ENCODE results near the gene NUDT8. TPM values are rescaled to one million over a fixed set of nuclear protein-coding genes. Genes with fewer than 3 reads are reported as not detected.

The NUDT8 gene
- total and polyA plus RNA-seq, 2 experiments from 2014 or later, result 13.6 to 28.7 TPM

DNA sequence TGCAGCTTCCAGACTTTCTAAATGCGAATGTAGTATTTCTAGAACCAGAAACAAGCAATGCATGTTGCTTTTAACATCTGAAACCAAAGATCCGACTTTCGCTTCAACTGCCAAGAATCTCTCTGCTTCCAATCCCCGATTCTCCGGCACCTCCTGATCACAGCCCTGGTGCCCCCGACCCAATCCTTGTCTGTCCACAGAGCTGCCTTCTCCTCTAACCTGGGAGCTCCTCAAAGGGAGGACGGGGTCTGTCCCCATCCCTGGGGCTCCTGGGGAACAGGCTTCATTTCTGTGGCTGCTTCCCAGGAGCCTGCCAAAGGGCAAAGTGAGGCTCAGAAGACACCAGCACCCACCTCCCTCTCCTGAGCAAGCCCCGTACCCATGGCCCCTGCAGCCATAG lies 44.2 kb upstream of the NUDT8 start:
- Histone ChIP-seq H3K9me2 (replicated peaks; ENCODE audit: insufficient read depth) (no peaks in the 10 kb centered on the region), H3K36me3 (replicated peaks; ENCODE audit: insufficient read depth, low read depth) (no peaks in the 10 kb centered on the region), H3K4me1 (ENCODE audit: insufficient read depth) (peaks cover 11% of the 10 kb centered on the region), H4K20me1 (ENCODE audit: insufficient read depth, poor library complexity, severe bottlenecking) (no peaks in the 10 kb centered on the region), H3K4me3 (no peak overlapping the region), H3K9me3 (ENCODE audit: low read depth) (no peaks in the 10 kb centered on the region), H3K27me3 (no peaks in the 10 kb centered on the region), H3K27ac (no peak overlapping the region), H2AFZ (no peak overlapping the region), H3K4me2 (no peak overlapping the region), H3K79me2 (no peaks in the 10 kb centered on the region)
- no peak for DNase-seq (ENCODE audit: low spot score)
- 72% methylated on average over 8 of the region's 8 CpGs for WGBS (ENCODE audit: low lambda C conversion rate, missing lambda C conversion rate)
- TF ChIP-seq EZH2 (IDR thresholded peaks at IDR 0.05; ENCODE audit: borderline replicate concordance) (no peak), CTCF (IDR thresholded peaks at IDR 0.05; ENCODE audit: poor library complexity) (no peak), EZH2phosphoT487 (IDR thresholded peaks at IDR 0.05; ENCODE audit: low read depth, severe bottlenecking, unreplicated experiment) (no peak)

DNA sequence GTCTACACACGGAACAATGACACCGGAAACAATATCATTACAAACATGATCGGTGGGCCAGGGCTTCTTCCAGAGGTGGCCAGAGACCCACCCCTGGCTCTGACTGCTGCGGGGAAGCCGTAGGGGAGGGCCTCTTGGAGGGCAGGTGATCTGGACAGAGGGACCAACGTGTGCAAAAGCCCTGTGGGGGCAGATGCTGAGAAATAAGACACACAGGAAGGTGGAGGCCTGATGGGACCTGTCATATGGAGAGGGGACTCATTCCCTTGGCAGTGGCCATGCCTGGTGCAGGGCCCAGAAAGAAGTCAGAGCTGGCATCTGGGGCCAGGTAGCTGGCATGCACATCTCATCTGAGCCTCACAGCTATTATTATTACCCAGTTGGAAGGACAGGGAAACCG lies 43.6 kb upstream of the NUDT8 start:
- no peak for DNase-seq (ENCODE audit: low spot score)
- 88% methylated on average over 7 of the region's 7 CpGs for WGBS (ENCODE audit: low lambda C conversion rate, missing lambda C conversion rate)

GRCh38 chr11:67671211-67671520 lies 41.4 kb upstream of the NUDT8 start:
- 78% methylated on average over 8 of the region's 8 CpGs for WGBS (ENCODE audit: low lambda C conversion rate, missing lambda C conversion rate)
- H3K4me1 ChIP-seq (ENCODE audit: insufficient read depth), result peaks cover 11% of the 10 kb centered on the region
- DNase-seq (ENCODE audit: low spot score), result no peak
- TF ChIP-seq EZH2phosphoT487 (IDR thresholded peaks at IDR 0.05; ENCODE audit: low read depth, severe bottlenecking, unreplicated experiment), result no peak
- no peaks in the 10 kb centered on the region for H3K9me2 ChIP-seq (replicated peaks; ENCODE audit: insufficient read depth)
- no peaks in the 10 kb centered on the region for H3K27me3 ChIP-seq
- no peaks in the 10 kb centered on the region for H4K20me1 ChIP-seq (ENCODE audit: insufficient read depth, poor library complexity, severe bottlenecking)
- no peak overlapping the region for H3K27ac ChIP-seq
- no peak overlapping the region for H3K4me3 ChIP-seq
- H3K36me3 ChIP-seq (replicated peaks; ENCODE audit: insufficient read depth, low read depth), result no peaks in the 10 kb centered on the region
- no peaks in the 10 kb centered on the region for H3K79me2 ChIP-seq
- no peaks in the 10 kb centered on the region for H3K9me3 ChIP-seq (ENCODE audit: low read depth)
- no peak overlapping the region for H3K4me2 ChIP-seq
- no peak overlapping the region for H2AFZ ChIP-seq

More for the DNA sequence above, 43.6 kb upstream of the NUDT8 start:
- no peaks in the 10 kb centered on the region for H3K27me3 ChIP-seq
- no peak overlapping the region for H3K4me3 ChIP-seq
- no peaks in the 10 kb centered on the region for H3K9me3 ChIP-seq (ENCODE audit: low read depth)
- H3K4me1 ChIP-seq (ENCODE audit: insufficient read depth), result peaks cover 11% of the 10 kb centered on the region
- H3K4me2 ChIP-seq, result no peak overlapping the region
- no peaks in the 10 kb centered on the region for H3K36me3 ChIP-seq (replicated peaks; ENCODE audit: insufficient read depth, low read depth)
- no peak overlapping the region for H2AFZ ChIP-seq
- H3K9me2 ChIP-seq (replicated peaks; ENCODE audit: insufficient read depth), result no peaks in the 10 kb centered on the region
- no peak for TF ChIP-seq EZH2 (IDR thresholded peaks at IDR 0.05; ENCODE audit: borderline replicate concordance)
- TF ChIP-seq CTCF (IDR thresholded peaks at IDR 0.05; ENCODE audit: poor library complexity), result no peak
- TF ChIP-seq EZH2phosphoT487 (IDR thresholded peaks at IDR 0.05; ENCODE audit: low read depth, severe bottlenecking, unreplicated experiment), result no peak
- H3K27ac ChIP-seq, result no peak overlapping the region
- H3K79me2 ChIP-seq, result no peaks in the 10 kb centered on the region
- no peaks in the 10 kb centered on the region for H4K20me1 ChIP-seq (ENCODE audit: insufficient read depth, poor library complexity, severe bottlenecking)

DNA sequence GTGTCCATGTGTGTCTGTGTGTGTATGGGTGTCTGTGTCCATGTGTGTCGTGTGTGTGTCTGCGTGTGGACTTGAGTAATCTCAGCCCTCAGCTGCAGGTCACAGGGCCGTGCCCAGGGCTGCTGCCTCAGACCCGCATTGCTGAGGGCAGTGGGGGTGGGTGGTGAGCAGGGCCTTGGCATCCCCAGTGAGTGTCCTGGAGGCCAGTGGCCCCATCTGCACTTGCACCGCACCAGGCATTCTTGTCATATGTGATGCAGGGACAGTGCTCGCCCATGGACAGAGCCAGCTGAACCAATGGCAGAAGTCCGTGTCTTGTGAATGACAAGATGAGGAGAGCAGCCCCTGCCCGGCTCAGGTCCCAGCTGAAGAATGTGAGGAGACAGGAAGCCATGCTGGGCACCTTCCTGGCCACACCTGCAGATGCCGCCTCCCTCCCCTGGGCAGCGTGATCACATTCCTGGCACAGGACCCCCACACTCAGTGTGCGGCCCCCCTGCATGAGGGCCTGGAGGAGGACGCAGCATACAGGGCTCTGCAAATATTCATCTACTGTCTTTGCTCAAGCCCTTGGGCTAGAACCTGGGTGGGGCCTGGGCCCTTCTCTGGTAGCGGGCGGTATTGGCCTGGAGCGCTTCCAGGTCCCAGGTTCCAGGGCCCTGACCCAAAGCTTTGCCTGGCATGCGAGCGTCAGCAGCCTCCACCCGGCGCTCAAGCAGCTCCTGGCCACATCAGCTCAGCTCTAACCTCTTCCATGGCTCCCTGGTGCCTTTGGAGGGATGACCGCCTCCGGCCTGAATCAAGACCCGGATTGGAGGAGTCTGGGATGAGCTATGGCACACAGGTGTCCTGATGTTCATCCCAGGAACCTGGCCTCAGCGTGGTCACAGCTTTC lies 40.8 kb upstream of the NUDT8 start:
- no peak for DNase-seq (ENCODE audit: low spot score)
- WGBS (ENCODE audit: low lambda C conversion rate, missing lambda C conversion rate), result 90% methylated on average over 23 of the region's 23 CpGs
- TF ChIP-seq EZH2 (IDR thresholded peaks at IDR 0.05; ENCODE audit: borderline replicate concordance) (no peak), EZH2phosphoT487 (IDR thresholded peaks at IDR 0.05; ENCODE audit: low read depth, severe bottlenecking, unreplicated experiment) (no peak), CTCF (IDR thresholded peaks at IDR 0.05; ENCODE audit: poor library complexity) (no peak)

More for the DNA sequence above, 40.8 kb upstream of the NUDT8 start:
- no peaks in the 10 kb centered on the region for H3K9me2 ChIP-seq (replicated peaks; ENCODE audit: insufficient read depth)
- H3K9me3 ChIP-seq (ENCODE audit: low read depth), result no peaks in the 10 kb centered on the region
- H2AFZ ChIP-seq, result no peak overlapping the region
- H3K4me3 ChIP-seq, result no peak overlapping the region
- H3K27me3 ChIP-seq, result no peaks in the 10 kb centered on the region
- no peak overlapping the region for H3K27ac ChIP-seq
- peaks cover 11% of the 10 kb centered on the region for H3K4me1 ChIP-seq (ENCODE audit: insufficient read depth)
- no peak overlapping the region for H3K4me2 ChIP-seq
- no peaks in the 10 kb centered on the region for H3K36me3 ChIP-seq (replicated peaks; ENCODE audit: insufficient read depth, low read depth)
- H4K20me1 ChIP-seq (ENCODE audit: insufficient read depth, poor library complexity, severe bottlenecking), result no peaks in the 10 kb centered on the region
- no peaks in the 10 kb centered on the region for H3K79me2 ChIP-seq

All from hepatocyte (in vitro differentiated cells).